ENCODE results near the gene GPR160. TPM values are rescaled to one million over a fixed set of nuclear protein-coding genes. Genes with fewer than 3 reads are reported as not detected.

GPR160 gene
- total and polyA plus RNA-seq, 9 of the 15 experiments (the other 6 are each of a cell fraction or from before 2014, with no cell fraction given) = 1.3 to 10.5 (median 8.3) TPM

GRCh38 chr3:170102431-170102830 is 64.6 kb downstream of the GPR160 start (continued):
- TF ChIP-seq E2F4 (CRISPR knock-in tag; IDR thresholded peaks at IDR 0.05; ENCODE audit: low read depth) = no peak

DNA sequence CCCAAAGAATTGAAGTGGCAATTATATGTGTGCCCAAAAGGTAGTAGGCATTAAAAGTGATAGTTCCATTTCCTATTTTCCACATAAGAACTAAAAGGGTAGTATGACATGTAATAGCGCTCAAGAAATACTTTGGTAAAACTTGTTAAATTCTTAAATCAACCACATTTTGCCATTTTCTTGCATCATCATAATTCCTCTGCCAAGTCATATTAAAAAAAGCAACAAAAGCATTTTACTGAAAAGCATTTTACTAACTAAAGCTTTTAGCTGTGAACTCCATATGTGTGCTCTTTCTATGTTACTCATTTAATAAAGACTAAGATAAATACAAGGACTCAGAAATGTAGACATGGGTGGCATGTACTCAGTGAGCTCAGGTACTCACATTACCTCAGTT is 70.1 kb downstream of the GPR160 start:
- Histone ChIP-seq H4K20me1 (replicated peaks; ENCODE audit: control insufficient read depth, insufficient read depth, low read length) (no peaks in the 10 kb centered on the region), H2AFZ (ENCODE audit: low read depth, low read length) (no peak overlapping the region), H3K4me3 (no peak overlapping the region), H3K9me1 (ENCODE audit: control insufficient read depth, insufficient read depth, low read length) (no peaks in the 10 kb centered on the region), H3K27ac (ENCODE audit: extremely low read depth, low read depth, low read length) (peak overlapping the region; percentile 5; the same call in 1 of the 3 replicates), H3K4me1 (replicated peaks in 1 of 2; ENCODE audit: control insufficient read depth in 2 of 2, insufficient read depth in 2 of 2, low read length in 2 of 2) (no peaks in the 10 kb centered on the region), H3K79me2 (ENCODE audit: control insufficient read depth, insufficient read depth, low read length) (no peaks in the 10 kb centered on the region), H3K36me3 (ENCODE audit: control insufficient read depth, insufficient read depth, low read length) (peaks cover 37% of the 10 kb centered on the region; the same call in 1 of the 3 replicates), H3K4me2 (ENCODE audit: insufficient read depth, low read length) (no peak overlapping the region), H3K9me3 (replicated peaks; ENCODE audit: control insufficient read depth, insufficient read depth, low read depth, low read length) (no peaks in the 10 kb centered on the region), H3K9ac (ENCODE audit: insufficient read depth in 1 of 2, low read depth in 2 of 2, low read length in 2 of 2) (no peak overlapping the region), H3K27me3 (ENCODE audit: control insufficient read depth in 2 of 2, insufficient read depth in 2 of 2, low read length in 2 of 2) (no peaks in the 10 kb centered on the region)
- BruUV-seq (replicated peaks) = no TSS peak
- CTCF ChIA-PET (ENCODE audit: low intra/inter-chr PET ratio) = no interaction called here
- WGBS (ENCODE audit: insufficient coverage, low coverage, missing lambda C conversion rate) = 95% methylated on average over 1 of the region's 1 CpG
- no peak for FAIRE-seq
- TF ChIP-seq CEBPG (CRISPR knock-in tag; IDR thresholded peaks at IDR 0.05) (no peak), CEBPG (tag; conservative IDR thresholded peaks at IDR 0.05 in 1 of 2, IDR thresholded peaks at IDR 0.05 in 1 of 2) (0 out of 4 replicates have a peak, but pooled peaks of 1 of the 2 experiments have one; percentile 14), BHLHE40 (IDR thresholded peaks at IDR 0.05; ENCODE audit: low read length) (no peak), BCL6 (CRISPR knock-in tag; IDR thresholded peaks at IDR 0.05) (no peak), E2F8 (IDR thresholded peaks at IDR 0.05; ENCODE audit: low read depth, partially characterized antibody) (no peak), ZSCAN32 (CRISPR knock-in tag; IDR thresholded peaks at IDR 0.05) (no peak), RBM25 (IDR thresholded peaks at IDR 0.05; ENCODE audit: low read depth, low read length, severe bottlenecking) (peak; percentile 31), MCM7 (IDR thresholded peaks at IDR 0.05) (no peak), NR0B1 (IDR thresholded peaks at IDR 0.05; ENCODE audit: partially characterized antibody) (no peak)
- TF ChIP-seq, protein P1, sequence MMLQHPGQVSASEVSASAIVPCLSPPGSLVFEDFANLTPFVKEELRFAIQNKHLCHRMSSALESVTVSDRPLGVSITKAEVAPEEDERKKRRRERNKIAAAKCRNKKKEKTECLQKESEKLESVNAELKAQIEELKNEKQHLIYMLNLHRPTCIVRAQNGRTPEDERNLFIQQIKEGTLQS (IDR thresholded peaks at IDR 0.05) = peak; percentile 50
- TF ChIP-seq, protein P1 (CRISPR knock-in tag; conservative IDR thresholded peaks at IDR 0.05) = no peak
- POLR2A ChIA-PET = interaction anchor here (0.7 to 1.3 kb wide), 2 partner anchors 13 to 23 kb away, joined by 3 read pairs; no protein-coding TSS in a partner anchor
- intact Hi-C loops (cut with micrococcal nuclease) (no loop called here), in situ Hi-C loops (cut with MboI) (no loop called here)
- ATAC-seq = no peak
- DNase-seq (ENCODE audit: extremely low read depth in 1 of 4, low spot score in 3 of 4) = no peak

Measured in K562 (cell line).